Measurements from ENCODE around the gene AADACL3.

AADACL3 gene

GRCh38 chr1:12771186-12771585 is 55.3 kb downstream of the AADACL3 start:
- no peaks in the 10 kb centered on the region for H3K36me3 ChIP-seq (ENCODE audit: control insufficient read depth, low read depth, low read length)
- H3K9ac ChIP-seq (ENCODE audit: low read length): no peak overlapping the region
- no peaks in the 10 kb centered on the region for H3K27me3 ChIP-seq (ENCODE audit: control insufficient read depth, insufficient read depth, low read length)
- no peak overlapping the region for H3K4me3 ChIP-seq (ENCODE audit: low read length)
- H3K27ac ChIP-seq (ENCODE audit: low read length): no peak overlapping the region
- no peaks in the 10 kb centered on the region for H3K9me3 ChIP-seq (ENCODE audit: control insufficient read depth, low read depth, low read length)
- no peaks in the 10 kb centered on the region for H3K4me1 ChIP-seq (ENCODE audit: control insufficient read depth, low read depth, low read length)

- no peaks in the 10 kb centered on the region for H3K36me3 ChIP-seq (ENCODE audit: control insufficient read depth, low read depth, low read length)
- H3K27ac ChIP-seq (ENCODE audit: low read length): no peak overlapping the region
- H3K9me3 ChIP-seq (ENCODE audit: control insufficient read depth, low read depth, low read length): no peaks in the 10 kb centered on the region
- H3K4me1 ChIP-seq (ENCODE audit: control insufficient read depth, low read depth, low read length): no peaks in the 10 kb centered on the region
- H3K4me3 ChIP-seq (ENCODE audit: low read length): no peak overlapping the region
- no peak overlapping the region for H3K9ac ChIP-seq (ENCODE audit: low read length)
- H3K27me3 ChIP-seq (ENCODE audit: control insufficient read depth, insufficient read depth, low read length): no peaks in the 10 kb centered on the region
These were observed 56.6 kb downstream of the AADACL3 start for GRCh38 chr1:12772520-12772919.

GRCh38 chr1:12773438-12773837 is 57.5 kb downstream of the AADACL3 start, which contains the start of gene PRAMEF12:
PRAMEF12 (plus strand) TSS chr1:12773738; CDS start chr1:12774868, 1,130 bp downstream.
- Histone ChIP-seq H3K9me3 (ENCODE audit: control insufficient read depth, low read depth, low read length) (no peaks in the 10 kb centered on the region), H3K27me3 (ENCODE audit: control insufficient read depth, insufficient read depth, low read length) (no peaks in the 10 kb centered on the region), H3K27ac (ENCODE audit: low read length) (no peak within 1 kb of the TSS), H3K4me1 (ENCODE audit: control insufficient read depth, low read depth, low read length) (no peaks in the 10 kb centered on the region), H3K4me3 (ENCODE audit: low read length) (no peak within 1 kb of the TSS), H3K9ac (ENCODE audit: low read length) (no peak within 1 kb of the TSS), H3K36me3 (ENCODE audit: control insufficient read depth, low read depth, low read length) (no peaks in the 10 kb centered on the region)

- no peak overlapping the region for H3K9ac ChIP-seq (ENCODE audit: low read length)
- H3K27ac ChIP-seq (ENCODE audit: low read length): no peak overlapping the region
- no peak overlapping the region for H3K4me3 ChIP-seq (ENCODE audit: low read length)
- no peaks in the 10 kb centered on the region for H3K36me3 ChIP-seq (ENCODE audit: control insufficient read depth, low read depth, low read length)
- H3K27me3 ChIP-seq (ENCODE audit: control insufficient read depth, insufficient read depth, low read length): no peaks in the 10 kb centered on the region
- no peaks in the 10 kb centered on the region for H3K4me1 ChIP-seq (ENCODE audit: control insufficient read depth, low read depth, low read length)
- H3K9me3 ChIP-seq (ENCODE audit: control insufficient read depth, low read depth, low read length): no peaks in the 10 kb centered on the region
These were observed 59.0 kb downstream of the AADACL3 start for GRCh38 chr1:12774801-12775345.

GRCh38 chr1:12775443-12775842 is 59.5 kb downstream of the AADACL3 start:
- no peaks in the 10 kb centered on the region for H3K27me3 ChIP-seq (ENCODE audit: control insufficient read depth, insufficient read depth, low read length)
- H3K4me3 ChIP-seq (ENCODE audit: low read length): no peak overlapping the region
- no peaks in the 10 kb centered on the region for H3K9me3 ChIP-seq (ENCODE audit: control insufficient read depth, low read depth, low read length)
- no peaks in the 10 kb centered on the region for H3K4me1 ChIP-seq (ENCODE audit: control insufficient read depth, low read depth, low read length)
- no peak overlapping the region for H3K27ac ChIP-seq (ENCODE audit: low read length)
- H3K36me3 ChIP-seq (ENCODE audit: control insufficient read depth, low read depth, low read length): no peaks in the 10 kb centered on the region
- H3K9ac ChIP-seq (ENCODE audit: low read length): no peak overlapping the region

GRCh38 chr1:12776801-12777557 is 61.1 kb downstream of the AADACL3 start:
- Histone ChIP-seq H3K4me3 (ENCODE audit: low read length) (no peak overlapping the region), H3K4me1 (ENCODE audit: control insufficient read depth, low read depth, low read length) (peaks cover 3% of the 10 kb centered on the region), H3K36me3 (ENCODE audit: control insufficient read depth, low read depth, low read length) (no peaks in the 10 kb centered on the region), H3K27me3 (ENCODE audit: control insufficient read depth, insufficient read depth, low read length) (no peaks in the 10 kb centered on the region), H3K9ac (ENCODE audit: low read length) (no peak overlapping the region), H3K9me3 (ENCODE audit: control insufficient read depth, low read depth, low read length) (no peaks in the 10 kb centered on the region), H3K27ac (ENCODE audit: low read length) (no peak overlapping the region)

Data from iPS-18a (cell line).